Lower leg skin (tissue), 3 donors: ENCODE measurements around the gene OR5AU1.

Experiments used
- CTCF ChIP-seq, 3 donors: fragments of 450-650 bp; IDR thresholded peaks; one replicate each; pipeline ENCODE4 v1.5.1; 2016; ENCODE audit warnings: antibody characterized with exemption in 3 of 3, mild to moderate bottlenecking in 3 of 3, moderate library complexity in 2 of 3
- POLR2A ChIP-seq, 2 donors: fragments of 450-650 bp; IDR thresholded peaks; one replicate each; pipeline ENCODE4 v1.6.1; 2016 to 2017; ENCODE audit warnings: antibody characterized with exemption in 2 of 2, mild to moderate bottlenecking in 1 of 2, moderate library complexity in 1 of 2

- TF ChIP-seq CTCF (IDR thresholded peaks at IDR 0.05), result no peak
- TF ChIP-seq POLR2A (IDR thresholded peaks at IDR 0.05), result no peak
Observed at GRCh38 chr14:21149641-21150367, 6.1 kb downstream of the OR5AU1 start.
